Measurements from ENCODE around the gene SLC10A7.

SLC10A7 gene

DNA sequence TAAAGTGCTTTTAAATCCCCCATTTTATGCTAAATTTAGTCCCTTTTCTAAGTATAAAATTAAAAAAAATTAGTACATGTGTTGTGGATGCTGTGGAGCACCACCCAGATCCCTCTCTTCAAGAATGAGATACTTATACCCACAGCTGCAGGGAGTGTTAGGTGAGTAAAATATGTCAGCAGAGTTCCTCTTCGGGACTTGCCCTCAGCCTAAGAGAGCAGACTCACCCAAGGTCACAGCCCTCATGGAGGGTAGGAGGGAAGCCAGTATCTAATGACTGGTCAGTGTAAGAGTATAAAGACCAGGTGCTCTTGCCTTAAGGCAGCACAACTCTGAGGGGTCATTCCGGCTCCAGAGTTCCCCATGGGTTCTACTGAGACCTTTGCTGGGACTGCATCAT lies 218.9 kb downstream of the SLC10A7 start:
- no peaks in the 10 kb centered on the region for H3K27me3 ChIP-seq (ENCODE audit: control insufficient read depth, low read length)
- H3K27ac ChIP-seq (ENCODE audit: low read depth, low read length) = no peak overlapping the region
- no peak overlapping the region for H3K4me3 ChIP-seq (ENCODE audit: low read length)
- H3K4me2 ChIP-seq (ENCODE audit: low read length) = no peak overlapping the region
- H3F3A ChIP-seq (ENCODE audit: control insufficient read depth, insufficient read depth) = no peaks in the 10 kb centered on the region
- no peaks in the 10 kb centered on the region for H3K79me2 ChIP-seq (ENCODE audit: control insufficient read depth, low read length)
- no peaks in the 10 kb centered on the region for H3K36me3 ChIP-seq (ENCODE audit: control insufficient read depth, low read length)
- no peaks in the 10 kb centered on the region for H3K9me2 ChIP-seq (replicated peaks; ENCODE audit: control insufficient read depth, low read length)
- no peaks in the 10 kb centered on the region for H4K20me1 ChIP-seq (ENCODE audit: control insufficient read depth, insufficient read depth, low read depth, low read length)
- TF ChIP-seq, protein P1, sequence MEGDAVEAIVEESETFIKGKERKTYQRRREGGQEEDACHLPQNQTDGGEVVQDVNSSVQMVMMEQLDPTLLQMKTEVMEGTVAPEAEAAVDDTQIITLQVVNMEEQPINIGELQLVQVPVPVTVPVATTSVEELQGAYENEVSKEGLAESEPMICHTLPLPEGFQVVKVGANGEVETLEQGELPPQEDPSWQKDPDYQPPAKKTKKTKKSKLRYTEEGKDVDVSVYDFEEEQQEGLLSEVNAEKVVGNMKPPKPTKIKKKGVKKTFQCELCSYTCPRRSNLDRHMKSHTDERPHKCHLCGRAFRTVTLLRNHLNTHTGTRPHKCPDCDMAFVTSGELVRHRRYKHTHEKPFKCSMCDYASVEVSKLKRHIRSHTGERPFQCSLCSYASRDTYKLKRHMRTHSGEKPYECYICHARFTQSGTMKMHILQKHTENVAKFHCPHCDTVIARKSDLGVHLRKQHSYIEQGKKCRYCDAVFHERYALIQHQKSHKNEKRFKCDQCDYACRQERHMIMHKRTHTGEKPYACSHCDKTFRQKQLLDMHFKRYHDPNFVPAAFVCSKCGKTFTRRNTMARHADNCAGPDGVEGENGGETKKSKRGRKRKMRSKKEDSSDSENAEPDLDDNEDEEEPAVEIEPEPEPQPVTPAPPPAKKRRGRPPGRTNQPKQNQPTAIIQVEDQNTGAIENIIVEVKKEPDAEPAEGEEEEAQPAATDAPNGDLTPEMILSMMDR (IDR thresholded peaks at IDR 0.05; ENCODE audit: low read depth, low read length, poor library complexity, severe bottlenecking) = no peak
- TF ChIP-seq EZH2phosphoT487 (IDR thresholded peaks at IDR 0.05; ENCODE audit: borderline replicate concordance, low read length) = no peak
- H3K9me3 ChIP-seq (ENCODE audit: control insufficient read depth, insufficient read depth, low read length) = no peaks in the 10 kb centered on the region
- H3K4me1 ChIP-seq (ENCODE audit: control insufficient read depth, low read length) = no peaks in the 10 kb centered on the region

DNA sequence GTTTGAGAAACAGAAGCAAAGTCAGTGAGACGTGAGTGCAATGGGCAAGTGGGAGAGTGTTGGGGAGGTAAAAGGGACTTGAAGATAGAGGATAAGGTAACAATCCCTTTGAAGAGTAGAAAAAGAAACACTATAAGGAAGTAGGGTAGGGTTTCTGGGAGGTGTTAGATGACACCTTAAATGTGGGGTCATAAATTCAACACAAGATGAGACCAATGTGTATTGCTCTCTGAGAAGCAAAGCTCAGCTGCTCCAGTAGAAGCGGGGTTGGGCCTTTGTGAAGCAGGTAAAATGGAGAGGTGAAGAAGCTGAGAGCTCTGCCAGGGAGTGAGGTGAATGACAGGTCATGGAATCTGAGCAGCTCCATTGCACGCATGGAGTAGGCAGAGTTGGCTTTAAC lies 222.1 kb downstream of the SLC10A7 start:
- Histone ChIP-seq H3K9me2 (replicated peaks; ENCODE audit: control insufficient read depth, low read length) (no peaks in the 10 kb centered on the region), H3K9me3 (ENCODE audit: control insufficient read depth, insufficient read depth, low read length) (no peaks in the 10 kb centered on the region), H3K4me2 (ENCODE audit: low read length) (no peak overlapping the region), H3K36me3 (ENCODE audit: control insufficient read depth, low read length) (no peaks in the 10 kb centered on the region), H3K4me1 (ENCODE audit: control insufficient read depth, low read length) (no peaks in the 10 kb centered on the region), H3F3A (ENCODE audit: control insufficient read depth, insufficient read depth) (no peaks in the 10 kb centered on the region), H3K79me2 (ENCODE audit: control insufficient read depth, low read length) (no peaks in the 10 kb centered on the region), H4K20me1 (ENCODE audit: control insufficient read depth, insufficient read depth, low read depth, low read length) (no peaks in the 10 kb centered on the region), H3K27ac (ENCODE audit: low read depth, low read length) (no peak overlapping the region), H3K4me3 (ENCODE audit: low read length) (no peak overlapping the region), H3K27me3 (ENCODE audit: control insufficient read depth, low read length) (no peaks in the 10 kb centered on the region)
- TF ChIP-seq, protein P1 (IDR thresholded peaks at IDR 0.05; ENCODE audit: low read depth, low read length, poor library complexity, severe bottlenecking) = no peak
- TF ChIP-seq EZH2phosphoT487 (IDR thresholded peaks at IDR 0.05; ENCODE audit: borderline replicate concordance, low read length) = no peak

DNA sequence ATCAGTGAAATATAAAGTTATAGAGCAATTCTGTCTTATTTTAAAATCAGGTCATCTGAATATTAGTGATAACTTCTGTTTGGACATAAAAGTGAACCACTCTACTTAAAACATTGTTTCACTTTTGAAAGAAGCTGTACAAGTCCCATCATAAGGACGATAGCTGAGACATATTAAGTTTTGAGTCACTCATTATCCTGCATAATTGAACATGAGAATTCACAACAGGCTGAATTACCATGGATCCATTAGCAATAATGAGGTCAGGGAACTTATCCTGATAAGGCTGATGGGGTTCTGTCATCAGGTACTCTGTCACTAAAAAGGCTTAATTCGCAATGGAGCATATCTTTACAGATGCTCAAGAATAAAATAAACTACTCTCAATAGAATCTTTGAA lies 227.0 kb downstream of the SLC10A7 start:
- H3F3A ChIP-seq (ENCODE audit: control insufficient read depth, insufficient read depth) = no peaks in the 10 kb centered on the region
- H3K36me3 ChIP-seq (ENCODE audit: control insufficient read depth, low read length) = no peaks in the 10 kb centered on the region
- H4K20me1 ChIP-seq (ENCODE audit: control insufficient read depth, insufficient read depth, low read depth, low read length) = no peaks in the 10 kb centered on the region
- no peaks in the 10 kb centered on the region for H3K9me2 ChIP-seq (replicated peaks; ENCODE audit: control insufficient read depth, low read length)
- H3K27ac ChIP-seq (ENCODE audit: low read depth, low read length) = no peak overlapping the region
- H3K4me1 ChIP-seq (ENCODE audit: control insufficient read depth, low read length) = no peaks in the 10 kb centered on the region
- H3K4me2 ChIP-seq (ENCODE audit: low read length) = no peak overlapping the region
- TF ChIP-seq EZH2phosphoT487 (IDR thresholded peaks at IDR 0.05; ENCODE audit: borderline replicate concordance, low read length) = no peak
- TF ChIP-seq, protein P1 (IDR thresholded peaks at IDR 0.05; ENCODE audit: low read depth, low read length, poor library complexity, severe bottlenecking) = no peak
- H3K27me3 ChIP-seq (ENCODE audit: control insufficient read depth, low read length) = no peaks in the 10 kb centered on the region
- no peaks in the 10 kb centered on the region for H3K9me3 ChIP-seq (ENCODE audit: control insufficient read depth, insufficient read depth, low read length)
- no peaks in the 10 kb centered on the region for H3K79me2 ChIP-seq (ENCODE audit: control insufficient read depth, low read length)
- H3K4me3 ChIP-seq (ENCODE audit: low read length) = no peak overlapping the region

DNA sequence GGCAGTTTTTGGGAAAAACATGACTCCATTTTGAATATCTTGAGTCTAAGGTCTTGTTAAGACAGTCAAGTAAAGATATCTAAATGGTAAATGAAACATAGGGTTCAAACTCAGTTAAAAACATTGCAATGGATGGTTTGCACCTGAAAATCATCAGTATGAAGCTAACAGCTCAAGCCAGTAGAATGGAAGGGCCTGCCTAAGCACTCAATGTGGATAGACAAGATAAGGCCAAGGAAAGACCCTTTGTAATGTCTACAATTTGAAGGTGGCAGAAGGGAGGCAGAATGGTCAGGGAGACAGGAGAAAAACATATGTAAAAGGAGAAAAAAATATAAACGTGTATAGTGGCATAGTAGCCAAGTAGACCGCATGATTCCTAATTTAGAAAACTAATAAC lies 229.2 kb downstream of the SLC10A7 start:
- Histone ChIP-seq H3K9me3 (ENCODE audit: control insufficient read depth, insufficient read depth, low read length) (no peaks in the 10 kb centered on the region), H3K9me2 (replicated peaks; ENCODE audit: control insufficient read depth, low read length) (no peaks in the 10 kb centered on the region), H3K79me2 (ENCODE audit: control insufficient read depth, low read length) (no peaks in the 10 kb centered on the region), H3K4me2 (ENCODE audit: low read length) (no peak overlapping the region), H3K27me3 (ENCODE audit: control insufficient read depth, low read length) (no peaks in the 10 kb centered on the region), H3K27ac (ENCODE audit: low read depth, low read length) (no peak overlapping the region), H3K4me1 (ENCODE audit: control insufficient read depth, low read length) (no peaks in the 10 kb centered on the region), H3F3A (ENCODE audit: control insufficient read depth, insufficient read depth) (no peaks in the 10 kb centered on the region), H3K4me3 (ENCODE audit: low read length) (no peak overlapping the region), H4K20me1 (ENCODE audit: control insufficient read depth, insufficient read depth, low read depth, low read length) (no peaks in the 10 kb centered on the region), H3K36me3 (ENCODE audit: control insufficient read depth, low read length) (no peaks in the 10 kb centered on the region)
- no peak for TF ChIP-seq EZH2phosphoT487 (IDR thresholded peaks at IDR 0.05; ENCODE audit: borderline replicate concordance, low read length)
- TF ChIP-seq, protein P1 (IDR thresholded peaks at IDR 0.05; ENCODE audit: low read depth, low read length, poor library complexity, severe bottlenecking) = no peak

Data from DOHH2 (cell line).